ENCODE data around the gene CALN1. TPM values are rescaled to one million over a fixed set of nuclear protein-coding genes. Genes with fewer than 3 reads are reported as not detected.

CALN1 gene
- total RNA-seq, 1 donor: not detected

DNA sequence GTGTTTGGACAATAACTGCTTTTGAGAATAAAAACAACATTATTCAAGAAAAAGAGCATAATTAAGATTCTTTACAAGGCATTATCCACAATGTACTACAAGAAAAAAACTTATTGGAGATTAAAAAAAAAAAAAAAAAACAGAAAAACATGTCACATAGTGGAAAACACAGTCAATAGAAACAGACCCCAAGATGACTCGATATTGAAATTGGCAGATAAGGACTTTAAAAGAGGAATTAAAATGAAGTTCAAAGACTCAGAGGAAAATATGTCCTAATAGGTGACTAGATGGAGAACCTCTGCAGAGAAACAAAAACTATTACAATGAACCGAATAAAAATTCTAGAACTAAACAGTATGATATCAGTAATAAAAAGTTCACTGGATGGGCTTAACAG, 248.9 kb downstream of the CALN1 start:
- DNase-seq (ENCODE audit: low read depth): no peak
- TF ChIP-seq, protein P1, sequence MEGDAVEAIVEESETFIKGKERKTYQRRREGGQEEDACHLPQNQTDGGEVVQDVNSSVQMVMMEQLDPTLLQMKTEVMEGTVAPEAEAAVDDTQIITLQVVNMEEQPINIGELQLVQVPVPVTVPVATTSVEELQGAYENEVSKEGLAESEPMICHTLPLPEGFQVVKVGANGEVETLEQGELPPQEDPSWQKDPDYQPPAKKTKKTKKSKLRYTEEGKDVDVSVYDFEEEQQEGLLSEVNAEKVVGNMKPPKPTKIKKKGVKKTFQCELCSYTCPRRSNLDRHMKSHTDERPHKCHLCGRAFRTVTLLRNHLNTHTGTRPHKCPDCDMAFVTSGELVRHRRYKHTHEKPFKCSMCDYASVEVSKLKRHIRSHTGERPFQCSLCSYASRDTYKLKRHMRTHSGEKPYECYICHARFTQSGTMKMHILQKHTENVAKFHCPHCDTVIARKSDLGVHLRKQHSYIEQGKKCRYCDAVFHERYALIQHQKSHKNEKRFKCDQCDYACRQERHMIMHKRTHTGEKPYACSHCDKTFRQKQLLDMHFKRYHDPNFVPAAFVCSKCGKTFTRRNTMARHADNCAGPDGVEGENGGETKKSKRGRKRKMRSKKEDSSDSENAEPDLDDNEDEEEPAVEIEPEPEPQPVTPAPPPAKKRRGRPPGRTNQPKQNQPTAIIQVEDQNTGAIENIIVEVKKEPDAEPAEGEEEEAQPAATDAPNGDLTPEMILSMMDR (IDR thresholded peaks at IDR 0.05; ENCODE audit: insufficient read depth, low read length): no peak
- no peak overlapping the region for H3K4me3 ChIP-seq (ENCODE audit: low read depth, low read length)

DNA sequence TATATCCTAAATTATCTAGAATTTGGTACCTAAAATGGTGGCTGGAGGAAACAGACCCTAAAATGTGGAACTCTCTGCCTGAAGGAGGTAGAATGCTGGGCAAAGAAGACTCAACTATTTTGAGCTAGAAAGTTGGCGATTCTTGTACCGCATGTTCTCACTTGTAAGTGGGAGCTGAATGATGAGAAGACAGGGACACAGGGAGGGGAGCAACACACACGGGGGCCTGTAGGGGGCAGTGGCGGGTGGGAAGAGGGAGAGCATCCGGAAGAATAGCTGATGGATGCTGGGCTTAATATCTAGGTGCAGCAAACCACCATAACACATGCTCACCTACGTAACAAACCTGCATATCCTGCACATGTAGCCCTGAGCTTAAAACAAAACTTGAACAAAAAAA, 250.6 kb downstream of the CALN1 start:
- H3K4me3 ChIP-seq (ENCODE audit: low read depth, low read length): no peak overlapping the region
- DNase-seq (ENCODE audit: low read depth): no peak
- TF ChIP-seq, protein P1 (IDR thresholded peaks at IDR 0.05; ENCODE audit: insufficient read depth, low read length): no peak

DNA sequence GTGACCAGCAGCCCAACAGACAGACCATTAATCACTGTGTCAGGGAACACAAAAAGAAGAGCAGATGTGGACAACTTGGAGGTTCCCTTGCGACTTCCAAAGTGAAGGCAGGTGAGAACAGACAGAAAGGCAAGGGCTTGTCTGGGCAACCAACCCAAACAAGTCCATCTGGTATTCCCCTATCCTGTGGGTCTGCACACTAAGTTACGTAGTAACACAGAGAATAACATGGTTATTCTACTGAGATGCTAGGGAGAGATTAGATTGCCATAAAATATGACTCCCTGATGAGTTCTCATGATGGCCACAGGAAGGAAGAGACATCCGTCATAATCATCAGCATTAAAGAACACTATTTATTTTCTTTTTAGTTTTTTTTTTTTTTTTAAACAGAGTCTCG, 252.2 kb downstream of the CALN1 start:
- TF ChIP-seq, protein P1 (IDR thresholded peaks at IDR 0.05; ENCODE audit: insufficient read depth, low read length): no peak
- DNase-seq (ENCODE audit: low read depth): no peak
- no peak overlapping the region for H3K4me3 ChIP-seq (ENCODE audit: low read depth, low read length)

DNA sequence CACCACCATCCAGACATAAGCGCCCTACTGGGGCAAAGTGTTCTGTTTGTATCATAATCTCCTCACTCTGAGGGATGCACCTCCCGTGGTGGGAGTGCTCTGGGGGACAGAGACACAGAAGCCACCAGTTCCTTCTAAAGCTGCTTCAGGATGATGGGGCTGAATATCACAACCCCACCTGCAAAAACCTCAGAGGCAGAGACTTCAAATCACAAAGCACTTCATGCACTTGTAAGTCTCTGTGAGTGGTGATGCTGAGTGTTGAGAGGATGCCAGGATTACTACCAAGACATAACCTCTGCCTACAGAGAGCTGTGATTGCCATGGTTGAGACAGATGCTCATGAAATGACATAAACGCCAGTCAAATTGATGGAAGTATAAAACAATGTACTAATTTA, 255.5 kb downstream of the CALN1 start:
- DNase-seq (ENCODE audit: low read depth): no peak
- H3K4me3 ChIP-seq (ENCODE audit: low read depth, low read length): no peak overlapping the region
- TF ChIP-seq, protein P1 (IDR thresholded peaks at IDR 0.05; ENCODE audit: insufficient read depth, low read length): no peak

DNA sequence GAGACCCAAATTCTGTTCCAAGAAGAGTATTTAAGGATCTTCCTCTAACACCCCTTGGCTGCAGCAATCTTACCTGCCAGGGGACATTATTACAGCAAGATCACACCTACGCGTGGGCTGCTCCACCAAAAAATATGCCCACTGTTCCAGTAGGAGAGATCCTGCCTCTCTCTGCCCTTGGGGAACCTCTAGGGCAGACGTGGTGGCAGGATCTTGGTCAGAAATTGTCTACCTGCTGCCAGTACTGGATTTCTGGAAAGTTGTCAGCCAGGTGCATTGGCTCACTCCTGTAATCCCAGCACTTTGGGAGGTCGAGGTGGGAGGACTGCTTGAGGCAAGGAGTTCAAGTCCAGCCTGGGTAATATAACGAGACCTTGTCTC, 259.0 kb downstream of the CALN1 start:
- TF ChIP-seq, protein P1 (IDR thresholded peaks at IDR 0.05; ENCODE audit: insufficient read depth, low read length): no peak
- DNase-seq (ENCODE audit: low read depth): no peak
- no peak overlapping the region for H3K4me3 ChIP-seq (ENCODE audit: low read depth, low read length)

DNA sequence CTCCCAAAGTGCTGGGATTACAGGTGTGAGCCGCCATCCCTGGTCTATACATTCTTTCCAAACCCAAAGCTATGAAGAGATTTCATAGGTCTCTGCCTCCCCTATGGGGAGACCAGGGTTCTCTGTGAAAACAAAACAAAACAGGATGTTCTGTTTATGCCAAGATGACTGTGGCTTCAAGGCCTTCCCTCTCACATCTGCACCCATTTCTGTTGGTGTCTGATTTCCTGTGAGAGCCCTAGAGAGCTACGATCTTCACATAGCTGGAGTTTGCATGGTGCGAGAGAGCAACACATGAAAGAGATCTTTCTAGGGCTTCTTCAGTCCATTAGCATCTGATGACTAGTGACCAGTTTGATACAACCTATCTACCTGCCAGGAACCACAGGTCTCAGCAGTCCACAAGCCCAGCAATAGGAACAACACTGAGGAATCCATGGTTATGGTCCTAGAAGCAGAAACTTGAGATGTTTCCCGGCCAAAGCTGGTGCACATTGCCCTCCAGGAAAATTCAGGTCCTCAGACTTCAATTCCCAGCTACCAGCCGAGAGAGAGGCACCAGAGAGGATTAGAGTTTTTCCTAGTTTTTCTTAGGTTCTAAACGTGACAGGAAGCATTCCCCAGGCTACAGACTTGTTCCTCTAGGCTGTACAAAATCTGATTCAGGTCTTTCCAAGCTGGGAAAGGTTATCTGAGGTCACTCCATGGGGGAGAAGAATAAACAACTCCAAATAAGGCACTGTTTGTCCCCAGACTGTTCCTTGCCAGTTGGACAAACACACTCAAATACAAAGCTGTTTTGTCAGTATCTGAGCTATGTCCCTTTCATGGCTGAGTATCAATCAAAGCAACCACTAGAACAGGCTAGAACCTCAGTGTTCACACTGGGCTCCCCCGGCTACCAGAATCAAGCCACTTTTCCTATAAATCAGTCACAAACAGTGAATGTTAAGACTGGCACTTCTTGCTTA, 259.7 kb downstream of the CALN1 start:
- no peak for DNase-seq (ENCODE audit: low read depth)
- no peak overlapping the region for H3K4me3 ChIP-seq (ENCODE audit: low read depth, low read length)
- TF ChIP-seq, protein P1 (IDR thresholded peaks at IDR 0.05; ENCODE audit: insufficient read depth, low read length): no peak

Data from fibroblast of the aortic adventitia (primary cell).